ENCODE results near the gene SLC1A3.

- TF ChIP-seq HDGF (IDR thresholded peaks at IDR 0.05; ENCODE audit: borderline replicate concordance) = no peak
- TF ChIP-seq ZNF384 (IDR thresholded peaks at IDR 0.05) = no peak
- no peak for TF ChIP-seq BHLHE40 (IDR thresholded peaks at IDR 0.05; ENCODE audit: borderline replicate concordance)
- TF ChIP-seq FOXK2 (IDR thresholded peaks at IDR 0.05) = no peak
- TF ChIP-seq SP1 (IDR thresholded peaks at IDR 0.05) = no peak
- TF ChIP-seq FOXM1 (IDR thresholded peaks at IDR 0.05; ENCODE audit: borderline replicate concordance) = no peak
- TF ChIP-seq ARNT (IDR thresholded peaks at IDR 0.05) = no peak
These were observed 25.9 kb downstream of the SLC1A3 start for GRCh38 chr5:36632363-36632664.
